PFSK-1 (cell line): ENCODE results near the gene SERPINH1.

ENCODE experiments used
- FOXP2 ChIP-seq: optimal IDR thresholded peaks from 2 replicates; pipeline ENCODE3; 2011; ENCODE audit warnings: borderline replicate concordance, control low read depth, inconsistent platforms; ENCODE audit not compliant: insufficient read depth; ENCODE audit errors: extremely low read length, extremely low read depth
- POLR2AphosphoS5 ChIP-seq: IDR thresholded peaks from 2 replicates; pipeline ENCODE4 v1.6.1; 2012; ENCODE audit warnings: low read depth, mild to moderate bottlenecking, control low read depth, low read length, moderate library complexity
- TAF1 ChIP-seq: IDR thresholded peaks from 2 replicates; pipeline ENCODE4 v1.6.1; 2012; ENCODE audit warnings: low read length, control low read depth, borderline replicate concordance; ENCODE audit not compliant: insufficient read depth

- TF ChIP-seq FOXP2 (no peak), POLR2AphosphoS5 (no peak), TAF1 (no peak)
Measured at GRCh38 chr11:75555079-75555811, 6.8 kb upstream of the SERPINH1 start.
